Stimulated activated CD4-positive, alpha-beta T cell treated with anti-CD3 and anti-CD28 coated beads, Interleukin-4, amount 100 ng/mL, for 4 hours (primary cell): ENCODE results near the gene INPP5B.
"Not testable (repeated sequence)": the region's sequence is repeated elsewhere in the genome, so short reads cannot be mapped to it uniquely, and the experiment has no call there.

Experiments
- DNase-seq, 2 experiments: peaks; one replicate each; pipeline ENCODE4 v3.0.0-alpha.2; 2020

Gene INPP5B

DNA sequence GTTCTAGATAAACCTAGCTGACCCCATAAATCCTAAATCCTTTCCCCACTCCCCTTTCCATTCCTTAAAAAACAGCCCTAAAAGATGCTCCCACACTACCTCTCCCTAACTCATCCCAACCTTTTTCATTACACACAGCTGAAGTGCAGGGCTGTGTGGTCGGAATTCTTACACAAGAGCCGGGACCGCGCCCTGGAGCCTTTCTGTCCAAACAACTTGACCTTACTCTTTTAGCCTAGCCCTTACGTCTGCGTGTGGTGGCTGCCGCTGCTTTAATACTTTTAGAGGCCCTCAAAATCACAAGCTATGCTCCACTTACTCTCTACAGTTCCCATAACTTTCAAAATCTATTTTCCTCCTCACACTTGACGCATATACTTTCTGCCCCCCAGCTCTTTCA is 36.0 kb downstream of the INPP5B start:
- not testable (repeated sequence) for DNase-seq

DNA sequence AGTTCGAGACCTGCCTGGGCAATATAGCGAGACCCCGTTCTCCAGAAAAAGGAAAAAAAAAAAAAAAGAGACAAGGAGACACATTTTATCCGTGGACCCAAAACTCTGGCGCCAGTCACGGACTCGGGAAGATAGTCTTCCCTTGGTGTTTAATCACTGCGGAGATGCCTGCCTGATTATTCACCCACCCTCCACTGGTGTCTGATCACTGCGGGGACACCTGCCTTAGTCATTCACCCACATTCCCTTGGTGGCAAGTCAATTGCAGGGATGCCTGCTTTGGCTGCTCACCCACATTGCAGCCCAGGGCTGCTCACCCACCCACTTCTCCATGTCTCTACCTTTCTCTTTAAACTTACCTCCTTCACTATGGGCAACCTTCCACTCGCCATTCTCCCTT is 38.3 kb downstream of the INPP5B start:
- not testable (repeated sequence) for DNase-seq

DNA sequence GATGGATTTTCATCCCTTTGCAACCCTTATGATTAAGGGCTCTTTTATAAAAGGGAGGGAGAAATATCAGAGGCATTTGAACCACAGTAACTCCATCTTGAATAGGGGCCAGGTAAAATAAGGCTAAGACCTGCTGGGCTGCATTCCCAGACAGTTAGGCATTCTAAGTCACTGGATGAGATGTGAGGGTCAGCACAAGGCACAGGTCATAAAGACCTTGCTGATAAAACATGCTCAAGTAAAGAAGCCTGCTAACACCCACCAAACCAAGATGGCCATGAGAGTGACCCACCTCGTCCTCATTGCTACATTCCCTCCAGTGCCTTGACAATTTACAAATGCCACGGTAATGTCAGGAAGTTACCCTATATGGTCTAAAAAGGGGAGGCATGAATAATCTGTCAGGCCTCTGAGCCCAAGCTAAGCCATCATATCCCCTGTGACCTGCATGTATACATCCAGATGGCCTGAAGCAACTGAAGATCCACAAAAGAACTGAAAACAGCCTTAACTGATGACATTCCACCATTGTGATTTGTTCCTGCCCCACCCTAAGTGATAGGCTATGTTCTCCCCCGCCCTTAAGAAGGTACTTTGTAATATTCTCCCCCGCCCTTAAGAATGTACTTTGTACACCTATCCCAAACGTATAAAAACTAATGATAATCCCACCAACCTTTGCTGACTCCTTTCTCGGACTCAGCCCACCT is 39.3 kb downstream of the INPP5B start:
- not testable (repeated sequence) for DNase-seq

DNA sequence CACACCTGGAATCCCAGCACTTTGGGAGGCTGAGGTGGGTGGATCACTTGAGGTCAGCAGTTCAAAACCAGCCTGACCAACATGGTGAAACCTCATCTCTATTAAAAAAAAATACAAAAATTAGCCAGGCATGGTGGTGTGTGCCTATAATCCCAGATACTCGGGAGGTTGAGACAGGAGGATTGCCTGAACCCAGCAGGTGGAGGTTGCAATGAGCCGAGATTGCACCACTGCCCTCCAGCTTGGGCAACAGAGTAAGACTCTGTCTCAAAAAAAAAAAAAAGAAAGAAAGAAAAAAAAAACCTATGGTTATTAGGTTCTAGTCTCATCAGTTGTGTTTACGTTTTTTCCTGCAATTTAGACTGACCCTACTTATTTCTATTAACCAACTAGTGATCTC is 40.3 kb downstream of the INPP5B start:
- DNase-seq = not testable (repeated sequence)

DNA sequence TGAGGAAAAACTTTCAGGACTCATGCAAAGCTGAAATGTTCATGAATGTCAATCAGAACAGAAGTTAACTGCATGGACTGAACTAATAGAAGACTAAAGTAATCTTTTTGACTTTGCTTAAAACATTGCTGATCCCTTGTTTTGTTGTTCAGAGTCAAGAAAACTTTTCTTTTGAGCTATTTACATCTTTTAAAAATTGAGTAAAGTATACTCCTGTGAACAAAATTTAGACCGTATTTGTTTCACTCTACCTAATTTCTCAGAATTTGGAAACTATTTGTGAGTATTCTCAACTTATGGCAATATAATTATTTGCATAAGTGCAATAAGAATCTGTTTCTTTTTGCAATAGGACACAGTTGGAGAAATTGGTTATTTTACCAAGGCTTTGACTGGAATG is 41.1 kb downstream of the INPP5B start:
- DNase-seq = no peak

DNA sequence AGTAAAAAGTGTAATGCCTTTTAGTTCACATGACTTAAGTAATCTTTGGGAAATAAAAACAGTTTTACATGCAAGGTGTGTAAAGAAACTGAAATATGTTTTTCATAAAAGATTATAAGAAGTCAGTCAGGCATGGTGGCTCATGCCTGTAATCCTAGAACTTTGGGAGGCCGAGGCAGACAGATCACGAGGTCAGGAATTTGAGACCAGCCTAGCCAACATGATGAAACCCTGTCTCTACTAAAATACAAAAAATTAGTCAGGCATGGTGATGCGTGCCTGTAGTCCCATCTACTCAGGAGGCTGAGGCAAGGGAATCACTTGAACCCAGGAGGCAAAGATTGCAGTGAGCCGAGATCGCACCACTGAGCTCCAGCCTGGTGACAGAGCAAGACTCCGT is 42.9 kb downstream of the INPP5B start:
- not testable (repeated sequence) for DNase-seq

DNA sequence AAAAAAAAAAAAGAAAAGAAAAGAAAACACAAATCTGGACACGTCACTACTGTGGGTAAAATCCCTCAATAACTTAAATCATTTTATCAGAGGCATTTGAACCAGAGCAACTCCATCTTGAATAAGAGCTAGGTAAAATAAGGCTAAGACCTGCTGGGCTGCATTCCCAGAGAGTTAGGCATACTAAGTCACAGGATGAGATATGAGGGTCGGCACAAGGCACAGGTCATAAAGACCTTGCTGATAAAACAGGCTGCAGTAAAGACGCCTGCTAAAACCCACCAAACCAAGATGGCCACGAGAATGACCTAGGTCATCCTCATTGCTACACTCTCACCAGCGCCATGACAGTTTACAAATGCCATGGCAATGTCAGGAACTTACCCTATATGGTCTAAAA is 43.9 kb downstream of the INPP5B start:
- no peak for DNase-seq

DNA sequence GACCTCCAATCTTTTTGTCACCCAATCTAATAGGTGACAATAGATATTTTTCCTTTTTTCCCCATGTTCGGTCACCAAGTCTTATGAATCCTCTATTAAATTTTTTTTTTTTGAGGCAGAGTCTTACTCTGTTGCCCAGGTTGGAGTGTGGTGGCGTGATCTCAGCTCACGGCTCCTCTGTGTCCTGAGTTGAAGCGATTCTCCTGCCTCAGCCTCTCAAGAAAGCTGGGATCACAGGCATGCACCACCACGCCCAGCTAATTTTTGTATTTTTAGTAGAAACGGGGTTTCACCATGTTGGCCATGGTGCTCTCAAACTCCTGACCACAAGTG is 45.0 kb downstream of the INPP5B start:
- no peak for DNase-seq

DNA sequence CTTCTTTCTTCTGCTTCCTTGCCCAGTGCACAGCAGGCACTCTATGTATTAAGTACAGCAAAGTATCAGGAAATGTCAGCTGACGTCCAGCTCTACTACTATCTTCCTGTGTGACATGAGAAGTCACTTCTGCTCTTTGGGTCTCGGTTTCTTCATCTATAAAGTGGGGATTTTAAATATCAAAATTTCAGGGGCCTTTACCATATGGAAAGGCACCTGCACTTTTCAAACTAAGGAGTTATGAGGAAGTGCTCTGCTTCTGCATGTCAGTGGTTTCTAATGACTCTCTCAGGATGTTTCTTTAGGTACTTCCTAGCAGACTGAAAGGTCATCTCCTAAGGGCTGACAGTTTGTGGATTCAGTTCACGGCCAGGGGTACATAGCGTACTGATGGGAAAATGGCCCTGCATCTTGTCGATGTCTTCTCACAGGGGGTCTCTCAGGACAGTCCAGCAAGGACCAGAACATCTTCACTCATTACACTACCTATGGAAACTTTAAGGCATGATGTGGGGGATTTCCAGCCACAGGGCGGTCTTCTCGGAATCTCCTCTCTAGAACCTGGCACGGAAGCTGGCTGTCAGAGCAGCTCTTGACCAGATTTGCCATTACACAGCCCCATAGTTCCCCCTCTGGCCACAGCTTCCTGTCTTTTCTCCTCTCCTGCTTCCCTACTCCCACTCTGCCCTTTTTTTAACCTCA is 45.5 kb downstream of the INPP5B start:
- DNase-seq = no peak

DNA sequence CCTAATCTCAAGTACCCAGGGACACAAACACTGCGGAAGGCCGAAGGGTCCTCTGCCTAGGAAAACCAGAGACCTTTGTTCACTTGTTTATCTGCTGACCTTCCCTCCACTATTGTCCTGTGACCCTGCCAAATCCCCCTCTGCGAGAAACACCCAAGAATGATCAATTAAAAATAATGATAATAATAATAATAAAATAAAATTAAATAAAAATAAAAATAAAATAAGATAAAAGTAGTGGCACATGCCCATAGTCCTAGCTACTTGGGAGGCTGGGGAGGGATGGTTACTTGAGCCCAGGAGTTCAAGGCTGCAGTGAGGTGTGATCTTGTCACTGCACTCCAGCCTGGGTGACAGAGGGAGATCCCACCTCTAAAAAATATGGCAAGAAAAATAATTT is 49.3 kb downstream of the INPP5B start:
- not testable (repeated sequence) for DNase-seq

DNA sequence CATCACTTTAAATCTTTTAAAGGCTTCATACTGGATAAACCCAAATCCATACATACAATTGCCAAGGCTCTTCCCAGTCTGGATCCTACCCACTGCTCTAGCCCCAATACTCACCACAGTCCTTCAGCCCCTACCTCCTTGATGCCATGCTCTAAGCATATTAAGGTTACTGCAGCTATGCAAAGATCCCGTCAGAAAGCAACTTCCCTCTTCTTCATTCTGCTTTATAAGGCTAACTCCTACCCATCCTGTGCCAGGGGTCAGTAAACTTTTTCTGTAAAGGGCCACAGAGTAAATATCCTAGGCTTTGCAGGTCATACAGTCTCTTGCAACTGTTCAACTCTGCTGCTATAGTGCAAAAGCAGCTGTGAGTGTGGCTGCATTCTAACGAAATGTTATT is 53.2 kb downstream of the INPP5B start:
- no peak for DNase-seq

DNA sequence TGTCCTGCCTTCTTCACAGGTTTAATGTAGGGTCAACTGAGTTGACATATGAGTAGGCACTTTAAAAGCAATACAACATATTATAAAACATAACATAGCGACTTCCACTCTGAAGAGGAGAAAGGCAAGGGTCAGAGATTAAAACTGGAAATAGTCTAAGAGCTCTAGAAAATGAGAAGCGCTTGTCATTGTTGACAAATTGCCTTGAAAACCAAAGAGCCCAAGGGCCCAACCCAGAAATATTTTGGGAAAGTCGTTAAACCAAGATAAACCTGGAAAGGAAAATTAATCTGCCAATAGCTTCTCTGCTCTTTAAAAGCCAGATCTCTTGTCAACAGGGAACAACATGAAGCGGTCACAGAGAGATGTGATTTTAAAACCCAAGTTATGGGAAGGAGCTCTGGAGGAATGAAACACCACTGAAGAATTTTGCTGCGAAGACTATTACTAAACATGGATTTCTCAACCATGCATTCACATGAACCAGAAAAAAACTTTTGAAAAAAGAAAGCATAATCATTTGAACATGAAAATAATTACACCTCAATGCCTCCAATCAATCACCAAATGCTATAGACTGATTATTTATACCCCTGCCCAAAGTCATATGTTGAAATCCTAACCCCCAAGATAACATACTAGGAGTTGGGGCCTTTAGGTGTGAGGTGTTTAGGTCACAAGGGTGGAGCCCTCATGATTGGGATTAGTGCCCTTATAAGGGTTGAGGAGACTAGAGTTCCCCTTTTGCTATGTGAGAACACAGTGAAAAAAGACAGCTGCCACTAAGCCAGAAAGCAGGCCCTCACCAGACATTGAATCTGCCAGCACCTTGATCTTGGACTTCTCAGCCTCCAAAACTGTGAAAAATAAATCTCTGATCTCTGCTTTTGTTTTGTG is 54.5 kb downstream of the INPP5B start:
- no peak for DNase-seq

DNA sequence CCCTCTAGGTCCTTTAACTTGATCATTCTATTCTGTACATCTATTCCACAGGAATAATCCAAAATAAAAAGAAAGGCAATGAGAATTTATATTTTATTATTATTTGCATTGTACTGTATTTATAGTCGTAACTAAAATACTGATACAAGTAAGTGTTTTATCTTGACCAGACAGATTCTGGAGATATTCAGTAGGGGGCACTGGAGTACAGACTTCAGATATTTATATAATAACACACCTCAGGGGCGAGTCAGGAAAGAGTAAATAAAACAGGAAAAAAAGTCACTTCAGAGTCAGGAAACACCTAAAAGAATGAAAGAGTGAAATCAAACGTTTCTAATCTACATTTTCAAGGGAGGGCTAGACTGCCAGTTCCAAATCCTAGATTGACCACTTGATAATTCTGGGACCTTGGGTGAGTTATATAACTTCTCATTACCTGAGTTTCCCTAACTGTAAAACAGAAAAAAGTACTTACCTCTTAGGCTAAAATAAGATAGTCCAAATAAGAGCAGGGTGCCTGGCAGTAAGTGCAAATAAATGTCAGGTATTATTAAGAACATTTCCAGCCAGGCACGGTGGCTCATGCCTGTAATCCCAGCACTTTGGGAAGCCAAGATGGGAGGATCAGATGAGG is 56.4 kb downstream of the INPP5B start:
- no peak for DNase-seq

DNA sequence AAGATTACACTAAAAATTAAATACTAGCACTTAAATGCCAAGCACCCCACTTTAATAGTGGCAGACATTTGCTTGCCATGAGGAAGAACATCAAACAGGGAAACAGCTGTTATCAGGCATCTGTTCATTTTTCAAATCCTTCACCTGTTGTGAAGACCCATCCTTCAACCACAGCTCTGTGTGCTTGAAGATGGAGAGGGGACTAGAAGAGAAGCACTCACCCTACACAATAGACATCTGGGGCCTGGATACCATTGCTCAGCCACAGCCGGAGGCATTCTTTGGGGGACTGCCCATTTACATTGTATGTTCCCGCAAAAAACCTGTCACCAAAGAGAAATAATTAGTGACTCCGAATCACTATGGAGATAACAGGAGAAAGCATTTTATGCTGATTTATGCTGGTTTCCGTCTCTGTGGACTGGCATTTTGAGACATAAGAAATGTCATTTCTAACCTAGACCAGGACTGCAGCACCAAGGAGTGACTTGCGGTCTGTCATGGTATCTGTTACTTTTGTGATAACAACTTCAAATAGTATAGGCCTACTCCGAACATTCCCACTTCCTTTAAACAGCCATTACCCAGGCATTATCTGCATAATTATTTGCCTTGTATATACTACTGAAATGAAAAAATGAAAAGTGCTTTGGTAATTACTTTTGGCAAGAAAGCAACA is 58.7 kb downstream of the INPP5B start:
- no peak for DNase-seq

DNA sequence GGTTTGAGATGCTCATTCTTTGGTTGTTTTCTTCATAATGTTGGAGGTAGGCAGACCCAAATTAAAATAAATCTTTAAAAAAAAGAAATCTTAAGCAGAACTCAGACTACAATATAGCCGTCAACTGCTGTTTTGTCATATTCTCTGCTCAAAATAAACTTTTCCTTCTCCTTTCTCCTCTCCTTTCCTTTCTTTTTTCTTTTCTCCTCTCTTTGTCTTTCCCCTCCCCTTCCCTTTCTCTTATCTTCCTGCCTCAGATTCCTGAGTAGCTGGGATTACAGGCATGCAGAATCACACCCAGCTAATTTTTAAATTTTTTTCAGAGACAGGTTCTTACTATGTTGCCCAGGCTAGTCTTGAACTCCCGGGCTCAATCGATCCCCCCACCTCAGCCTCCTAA is 62.7 kb downstream of the INPP5B start:
- DNase-seq = no peak

DNA sequence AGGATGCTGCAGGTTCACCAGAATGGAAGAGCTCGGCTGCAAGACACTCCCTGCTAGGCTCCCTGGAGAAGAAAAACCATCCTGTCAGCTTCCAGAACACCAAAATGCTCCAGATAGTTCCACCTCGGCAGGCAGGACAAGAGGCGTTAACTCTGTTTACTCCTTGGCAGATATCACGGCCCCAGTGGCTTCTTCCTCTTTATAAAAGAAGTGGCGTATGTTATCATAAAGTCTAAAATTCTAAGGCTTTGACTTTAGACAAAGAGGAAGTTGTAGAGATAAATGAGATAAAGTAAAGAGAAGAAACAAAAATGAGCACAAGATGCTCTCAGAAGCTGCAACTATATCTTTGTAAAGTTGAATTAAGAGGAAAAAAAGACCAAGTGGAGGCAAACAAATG is 63.2 kb downstream of the INPP5B start:
- DNase-seq = no peak

DNA sequence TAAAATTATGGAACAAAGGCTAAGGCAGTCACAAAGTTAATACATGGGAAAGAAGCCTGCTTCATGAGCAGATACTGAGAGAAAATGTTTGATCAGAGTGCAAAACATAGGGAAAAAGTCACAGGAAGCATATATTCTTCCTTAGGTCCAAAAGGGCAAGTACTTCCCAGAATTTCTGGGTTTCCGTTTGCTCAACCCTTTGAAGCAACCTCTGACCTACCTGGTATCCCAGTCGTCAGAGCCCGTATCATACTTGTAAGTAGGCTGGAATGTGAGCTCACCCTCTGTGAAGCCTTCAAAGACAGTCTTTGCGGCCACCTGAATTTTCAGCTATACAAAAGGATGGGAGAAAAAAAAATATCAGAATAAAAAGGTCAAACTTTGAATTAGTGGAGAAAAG is 67.0 kb downstream of the INPP5B start:
- DNase-seq = no peak

DNA sequence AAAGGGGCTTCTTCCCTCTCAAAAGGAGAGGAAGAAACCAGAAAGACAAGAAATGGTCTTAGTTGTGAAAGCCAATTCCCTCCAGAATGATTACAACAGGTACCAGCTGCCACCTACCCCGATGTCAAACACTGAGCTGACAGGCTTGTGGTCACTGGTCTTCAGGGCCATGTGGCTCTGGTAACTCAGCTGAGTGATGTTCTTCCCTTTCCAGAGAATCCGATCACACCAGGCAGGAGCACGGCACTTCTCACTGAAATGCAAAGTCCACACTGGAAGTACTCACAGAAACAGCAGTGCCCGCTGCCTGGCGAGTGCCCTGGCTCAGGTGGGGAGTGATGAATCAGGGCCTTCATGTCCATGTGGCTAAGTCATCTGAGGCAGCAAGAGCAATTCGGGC is 68.8 kb downstream of the INPP5B start:
- DNase-seq = no peak

DNA sequence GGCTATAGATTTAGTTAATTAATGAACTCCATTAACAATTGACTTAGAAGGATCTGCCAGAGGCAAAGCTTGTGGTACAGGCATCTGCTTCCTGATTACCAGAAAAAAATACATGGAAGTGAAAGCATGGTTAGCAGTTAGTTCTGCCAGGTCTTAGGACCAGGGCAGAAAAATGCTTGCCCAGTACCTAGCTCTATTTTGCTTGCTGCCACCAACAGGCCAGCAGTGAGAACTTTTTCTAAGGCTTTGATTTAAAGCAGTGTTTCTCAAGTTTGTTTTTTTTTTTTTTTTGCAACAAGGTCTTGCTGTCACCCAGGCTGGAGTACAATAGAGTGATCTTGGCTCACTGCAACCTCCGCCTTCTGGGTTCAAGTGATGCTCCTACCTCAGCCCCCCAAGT is 71.0 kb downstream of the INPP5B start:
- no peak for DNase-seq

DNA sequence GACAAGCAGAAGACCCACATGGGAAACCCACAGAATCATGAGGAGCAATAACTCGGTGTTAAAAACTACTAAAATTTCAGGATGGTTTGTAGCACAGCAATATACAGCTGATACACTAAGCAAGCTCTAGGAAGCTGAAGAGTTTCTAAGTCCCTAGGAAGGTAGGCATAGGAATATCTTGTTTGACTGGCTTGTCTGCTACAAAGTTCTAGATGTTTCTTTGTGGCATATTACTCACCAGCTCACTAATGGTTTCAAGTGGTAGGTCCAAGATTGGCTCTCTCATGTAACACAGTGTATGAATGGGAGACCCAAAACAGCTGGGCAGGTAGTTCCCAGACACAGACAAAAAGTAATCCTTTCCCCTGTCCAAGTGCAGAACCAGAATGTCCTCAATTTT is 74.2 kb downstream of the INPP5B start:
- DNase-seq = no peak

DNA sequence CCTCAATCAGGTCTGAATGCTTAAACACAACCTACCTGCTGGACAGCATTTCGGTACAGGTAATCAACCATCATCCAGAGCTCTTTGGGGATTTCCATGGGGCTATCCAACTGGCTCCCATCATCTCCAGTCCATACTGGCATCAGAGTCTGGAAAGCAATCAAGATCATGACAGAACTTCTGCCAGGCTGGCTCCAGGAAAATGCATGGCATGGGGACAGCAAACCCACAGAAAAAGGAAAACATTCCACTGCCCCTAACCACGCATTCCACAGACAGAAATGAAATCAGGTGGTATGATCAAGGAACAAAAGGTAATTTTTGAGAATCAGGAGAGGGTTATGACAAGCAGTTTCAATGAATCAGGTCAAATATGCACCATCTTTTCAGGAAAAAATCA is 78.4 kb downstream of the INPP5B start:
- DNase-seq = no peak

DNA sequence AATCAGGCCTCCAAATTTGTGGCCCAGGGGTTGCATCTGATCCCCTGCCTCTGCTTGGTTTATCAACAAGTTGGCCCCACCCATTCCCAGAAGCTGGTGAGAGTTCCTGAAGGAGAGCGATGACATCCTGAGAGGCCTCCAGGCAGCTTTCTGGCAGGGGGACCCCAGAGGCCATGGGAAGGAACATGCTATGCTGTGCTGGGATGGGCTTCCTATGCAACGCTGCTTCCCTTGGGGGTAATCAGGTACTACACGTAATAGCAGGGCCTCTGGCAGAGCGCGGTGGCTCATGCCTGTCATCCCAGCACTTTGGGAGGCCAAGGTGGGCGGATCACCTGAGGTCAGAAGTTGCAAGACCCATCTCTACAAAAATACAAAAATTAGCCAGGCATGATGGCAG is 79.1 kb downstream of the INPP5B start:
- DNase-seq = no peak

DNA sequence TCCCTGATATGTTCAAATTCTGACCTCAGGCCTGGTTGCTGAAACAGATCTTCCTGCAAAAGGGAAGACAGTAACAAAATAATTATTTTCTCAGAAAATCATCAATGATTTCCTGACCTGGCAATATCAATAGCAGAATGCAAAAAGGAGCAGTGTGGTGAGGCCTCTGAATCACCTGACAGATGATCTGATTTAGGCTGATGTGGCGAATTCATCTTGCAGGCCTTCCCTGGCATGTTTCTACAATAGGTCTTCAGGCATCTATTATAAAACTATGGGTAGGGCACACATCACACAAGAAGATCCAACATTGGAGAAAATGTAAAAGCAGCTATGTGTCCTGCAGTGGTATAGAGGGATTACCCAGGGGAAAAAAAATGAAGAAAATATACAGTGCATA is 80.4 kb downstream of the INPP5B start:
- no peak for DNase-seq
